ENCODE measurements around the gene IFFO2.

The IFFO2 gene

GRCh38 chr1:18927082-18927653, 29.3 kb downstream of the IFFO2 start:
- peaks cover 8% of the 10 kb centered on the region for H3K4me1 ChIP-seq (ENCODE audit: control insufficient read depth, insufficient read depth, low read length)
- H3K27ac ChIP-seq (ENCODE audit: low read length): no peak overlapping the region
- H3K36me3 ChIP-seq (ENCODE audit: control insufficient read depth, insufficient read depth, low read length): no peaks in the 10 kb centered on the region
- DNase-seq (ENCODE audit: low read depth, low spot score): no peak
- no peaks in the 10 kb centered on the region for H3K9me3 ChIP-seq (ENCODE audit: control insufficient read depth, insufficient read depth, low read length)
- no CpG with 5 or more reads among the region's 16 CpGs for whole genome bisulfite sequencing (ENCODE audit: insufficient coverage, insufficient read length)
- H3K4me3 ChIP-seq (ENCODE audit: low read length): no peak overlapping the region
- no peaks in the 10 kb centered on the region for H3K27me3 ChIP-seq (ENCODE audit: control insufficient read depth, insufficient read depth, low read length)

DNA sequence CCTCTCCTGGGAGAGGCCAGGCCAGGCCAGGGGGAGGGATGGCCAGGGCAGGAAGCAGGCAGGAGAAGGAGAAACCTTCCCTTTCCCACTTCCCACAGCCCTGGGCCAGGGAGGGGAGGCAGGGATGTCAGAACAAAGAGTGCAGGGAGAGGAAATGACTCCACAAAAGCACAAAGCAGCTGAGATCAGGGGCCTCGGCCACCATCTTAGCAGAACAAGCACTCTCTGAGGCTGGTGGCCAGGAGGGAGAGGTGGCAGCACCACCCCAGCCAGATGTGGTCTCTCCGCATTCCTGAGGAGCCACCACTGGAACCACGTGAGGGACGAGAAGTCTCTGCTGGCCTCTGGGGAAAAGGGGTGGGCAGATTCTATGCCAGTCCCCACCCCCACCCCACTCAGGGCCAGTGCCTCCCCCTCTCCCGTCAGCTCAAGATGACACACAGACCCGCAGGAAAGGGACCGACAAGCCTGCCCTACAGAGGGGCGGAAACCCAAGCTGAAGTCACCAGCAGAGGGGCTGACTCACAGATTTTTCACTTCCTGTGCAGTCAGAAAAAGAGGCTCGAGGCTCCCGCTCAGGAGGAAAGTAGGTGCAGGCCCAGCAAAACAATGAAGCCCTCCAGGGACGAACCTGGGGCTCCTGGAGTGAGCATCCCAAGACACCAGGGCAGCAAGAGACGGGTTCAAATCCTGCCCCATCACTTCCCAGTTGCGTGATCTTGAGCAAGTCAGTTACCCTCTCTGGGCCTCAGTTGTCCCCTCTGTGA, 30.0 kb downstream of the IFFO2 start:
- no peak for DNase-seq (ENCODE audit: low read depth, low spot score)
- no peaks in the 10 kb centered on the region for H3K36me3 ChIP-seq (ENCODE audit: control insufficient read depth, insufficient read depth, low read length)
- H3K9me3 ChIP-seq (ENCODE audit: control insufficient read depth, insufficient read depth, low read length): no peaks in the 10 kb centered on the region
- no peak overlapping the region for H3K4me3 ChIP-seq (ENCODE audit: low read length)
- H3K27ac ChIP-seq (ENCODE audit: low read length): no peak overlapping the region
- H3K4me1 ChIP-seq (ENCODE audit: control insufficient read depth, insufficient read depth, low read length): peaks cover 9% of the 10 kb centered on the region
- no peaks in the 10 kb centered on the region for H3K27me3 ChIP-seq (ENCODE audit: control insufficient read depth, insufficient read depth, low read length)
- WGBS (ENCODE audit: insufficient coverage, insufficient read length): no CpG with 5 or more reads among the region's 13 CpGs

DNA sequence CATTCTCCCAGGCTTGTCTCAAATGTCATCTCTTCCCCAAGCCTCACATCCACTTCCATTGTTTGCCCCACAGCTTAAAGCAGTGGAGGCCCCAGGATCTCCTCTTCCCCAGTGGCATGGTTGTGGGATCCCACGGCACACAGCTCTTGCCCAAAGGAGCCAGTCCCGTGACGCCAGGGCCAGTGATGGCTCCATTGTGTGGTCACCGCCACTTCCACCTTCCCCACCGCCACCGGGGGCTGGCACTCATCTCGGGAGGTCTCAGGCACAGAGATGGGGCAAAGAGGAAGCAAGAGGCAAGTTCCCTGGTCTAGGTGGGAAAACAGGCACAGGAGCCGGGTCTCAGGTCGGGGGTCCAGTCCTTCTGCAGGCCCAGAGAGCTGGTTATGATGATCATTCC, 31.2 kb downstream of the IFFO2 start:
- Histone ChIP-seq H3K4me1 (ENCODE audit: control insufficient read depth, insufficient read depth, low read length) (peaks cover 8% of the 10 kb centered on the region), H3K27me3 (ENCODE audit: control insufficient read depth, insufficient read depth, low read length) (no peaks in the 10 kb centered on the region), H3K36me3 (ENCODE audit: control insufficient read depth, insufficient read depth, low read length) (no peaks in the 10 kb centered on the region), H3K9me3 (ENCODE audit: control insufficient read depth, insufficient read depth, low read length) (no peaks in the 10 kb centered on the region), H3K4me3 (ENCODE audit: low read length) (no peak overlapping the region), H3K27ac (ENCODE audit: low read length) (no peak overlapping the region)
- WGBS (ENCODE audit: insufficient coverage, insufficient read length): no CpG with 5 or more reads among the region's 9 CpGs
- no peak for DNase-seq (ENCODE audit: low read depth, low spot score)

DNA sequence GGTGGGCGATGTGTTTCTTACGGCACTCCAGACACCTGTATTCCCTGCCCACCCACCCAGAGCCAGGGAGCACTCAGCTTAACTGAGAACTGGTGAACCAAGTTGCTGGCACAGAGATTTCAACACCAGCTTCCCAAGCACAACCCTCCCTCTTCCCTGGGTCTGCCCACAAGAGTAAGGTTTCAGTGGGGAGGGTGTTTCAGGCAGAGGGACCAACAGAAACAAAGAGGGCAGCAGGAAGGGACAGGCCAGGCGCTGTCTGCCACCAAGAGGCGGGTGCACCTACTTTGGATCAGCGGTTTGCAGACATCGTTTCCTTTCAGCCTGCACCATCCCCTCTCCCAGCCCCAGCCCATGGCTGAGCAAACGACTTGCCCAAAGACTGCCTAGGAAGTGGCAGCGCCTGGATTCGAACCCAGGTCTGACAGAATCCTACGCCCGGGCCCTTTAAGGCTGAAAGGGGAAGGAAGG, 32.2 kb downstream of the IFFO2 start:
- Histone ChIP-seq H3K36me3 (ENCODE audit: control insufficient read depth, insufficient read depth, low read length) (no peaks in the 10 kb centered on the region), H3K27me3 (ENCODE audit: control insufficient read depth, insufficient read depth, low read length) (no peaks in the 10 kb centered on the region), H3K4me1 (ENCODE audit: control insufficient read depth, insufficient read depth, low read length) (peaks cover 8% of the 10 kb centered on the region), H3K4me3 (ENCODE audit: low read length) (no peak overlapping the region), H3K9me3 (ENCODE audit: control insufficient read depth, insufficient read depth, low read length) (no peaks in the 10 kb centered on the region), H3K27ac (ENCODE audit: low read length) (no peak overlapping the region)
- DNase-seq (ENCODE audit: low read depth, low spot score): no peak
- WGBS (ENCODE audit: insufficient coverage, insufficient read length): no CpG with 5 or more reads among the region's 11 CpGs

- H3K4me1 ChIP-seq (ENCODE audit: control insufficient read depth, insufficient read depth, low read length): peaks cover 8% of the 10 kb centered on the region
- no peak for DNase-seq (ENCODE audit: low read depth, low spot score)
- no CpG with 5 or more reads among the region's 14 CpGs for WGBS (ENCODE audit: insufficient coverage, insufficient read length)
- H3K36me3 ChIP-seq (ENCODE audit: control insufficient read depth, insufficient read depth, low read length): no peaks in the 10 kb centered on the region
- no peaks in the 10 kb centered on the region for H3K27me3 ChIP-seq (ENCODE audit: control insufficient read depth, insufficient read depth, low read length)
- no peaks in the 10 kb centered on the region for H3K9me3 ChIP-seq (ENCODE audit: control insufficient read depth, insufficient read depth, low read length)
- H3K4me3 ChIP-seq (ENCODE audit: low read length): no peak overlapping the region
- H3K27ac ChIP-seq (ENCODE audit: low read length): no peak overlapping the region
These were observed 32.7 kb downstream of the IFFO2 start for GRCh38 chr1:18923756-18924211.

DNA sequence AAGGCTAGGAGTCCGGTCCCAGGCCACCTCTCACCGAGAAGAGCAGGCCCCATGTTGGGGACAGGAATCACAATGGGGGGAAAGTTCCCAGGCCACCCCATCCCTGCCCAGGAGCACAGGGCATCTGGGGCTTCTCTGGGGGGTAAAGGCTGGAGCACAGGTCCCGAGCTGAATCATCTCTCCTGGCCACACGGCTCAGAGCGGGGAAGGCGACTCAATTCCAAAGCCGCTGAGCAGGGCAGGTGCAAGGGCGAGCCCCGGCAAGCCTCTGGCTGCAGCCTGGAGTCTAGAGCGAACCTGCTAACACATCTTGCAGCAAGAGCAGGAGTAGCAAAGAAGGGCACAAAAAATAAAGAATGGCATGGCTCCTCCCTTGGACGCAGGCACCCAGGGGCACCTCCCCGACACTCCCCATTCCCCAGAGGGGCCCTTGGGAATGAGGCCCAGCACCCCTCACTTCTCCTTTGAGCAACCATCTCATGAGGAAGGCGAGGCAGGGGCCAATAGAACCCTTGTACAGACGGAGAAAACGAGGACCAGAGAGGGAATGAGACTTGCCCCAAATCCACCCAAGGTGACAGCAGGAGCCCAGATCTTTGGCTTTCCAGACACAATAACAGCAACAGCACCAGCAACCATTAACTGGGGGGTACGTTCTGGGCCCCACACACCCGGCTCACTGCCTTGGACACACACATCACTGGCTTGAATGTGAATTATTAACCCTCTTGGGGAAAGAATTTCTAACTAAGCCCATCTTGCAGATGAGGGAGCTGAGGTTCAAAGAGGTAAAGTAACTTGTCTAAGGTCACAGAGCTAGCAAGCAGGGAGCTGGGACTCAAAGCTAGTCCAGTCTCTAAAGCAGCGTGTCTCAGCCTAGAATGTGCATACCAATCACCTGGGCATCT, 33.4 kb downstream of the IFFO2 start:
- no peaks in the 10 kb centered on the region for H3K9me3 ChIP-seq (ENCODE audit: control insufficient read depth, insufficient read depth, low read length)
- H3K27me3 ChIP-seq (ENCODE audit: control insufficient read depth, insufficient read depth, low read length): no peaks in the 10 kb centered on the region
- no CpG with 5 or more reads among the region's 18 CpGs for WGBS (ENCODE audit: insufficient coverage, insufficient read length)
- DNase-seq (ENCODE audit: low read depth, low spot score): no peak
- H3K4me3 ChIP-seq (ENCODE audit: low read length): no peak overlapping the region
- H3K4me1 ChIP-seq (ENCODE audit: control insufficient read depth, insufficient read depth, low read length): peaks cover 8% of the 10 kb centered on the region
- H3K36me3 ChIP-seq (ENCODE audit: control insufficient read depth, insufficient read depth, low read length): no peaks in the 10 kb centered on the region
- H3K27ac ChIP-seq (ENCODE audit: low read length): no peak overlapping the region

DNA sequence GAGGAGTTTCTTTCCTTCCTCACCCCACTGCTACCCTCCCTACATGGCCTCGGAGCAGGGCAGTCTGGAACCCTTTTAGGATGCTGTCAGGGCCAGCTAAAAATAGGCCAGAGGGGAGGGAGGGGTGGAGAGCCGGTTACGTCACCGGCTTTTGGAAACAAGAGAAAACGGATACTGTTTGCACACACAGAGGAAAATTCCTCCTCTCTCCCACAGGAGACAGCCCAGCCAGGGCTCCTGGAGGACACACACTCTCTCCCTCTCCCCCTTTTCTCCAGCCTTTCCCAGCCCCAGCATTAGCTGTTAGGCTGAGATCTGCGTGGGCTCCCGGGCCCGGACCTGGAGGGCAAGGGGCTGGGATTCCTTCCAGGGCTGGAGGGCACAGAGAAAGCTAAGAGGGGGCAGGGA, 34.2 kb downstream of the IFFO2 start:
- H3K27me3 ChIP-seq (ENCODE audit: control insufficient read depth, insufficient read depth, low read length): no peaks in the 10 kb centered on the region
- H3K4me3 ChIP-seq (ENCODE audit: low read length): no peak overlapping the region
- no CpG with 5 or more reads among the region's 8 CpGs for WGBS (ENCODE audit: insufficient coverage, insufficient read length)
- H3K4me1 ChIP-seq (ENCODE audit: control insufficient read depth, insufficient read depth, low read length): peaks cover 6% of the 10 kb centered on the region
- H3K9me3 ChIP-seq (ENCODE audit: control insufficient read depth, insufficient read depth, low read length): no peaks in the 10 kb centered on the region
- H3K36me3 ChIP-seq (ENCODE audit: control insufficient read depth, insufficient read depth, low read length): no peaks in the 10 kb centered on the region
- DNase-seq (ENCODE audit: low read depth, low spot score): no peak
- H3K27ac ChIP-seq (ENCODE audit: low read length): no peak overlapping the region

- WGBS (ENCODE audit: insufficient coverage, insufficient read length): no CpG with 5 or more reads among the region's 17 CpGs
- H3K9me3 ChIP-seq (ENCODE audit: control insufficient read depth, insufficient read depth, low read length): no peaks in the 10 kb centered on the region
- H3K27me3 ChIP-seq (ENCODE audit: control insufficient read depth, insufficient read depth, low read length): no peaks in the 10 kb centered on the region
These were observed 34.8 kb downstream of the IFFO2 start for GRCh38 chr1:18921516-18922251.

GRCh38 chr1:18920931-18921330, 35.5 kb downstream of the IFFO2 start:
- Histone ChIP-seq H3K4me1 (ENCODE audit: control insufficient read depth, insufficient read depth, low read length) (peaks cover 6% of the 10 kb centered on the region), H3K36me3 (ENCODE audit: control insufficient read depth, insufficient read depth, low read length) (no peaks in the 10 kb centered on the region), H3K27me3 (ENCODE audit: control insufficient read depth, insufficient read depth, low read length) (no peaks in the 10 kb centered on the region), H3K27ac (ENCODE audit: low read length) (no peak overlapping the region), H3K4me3 (ENCODE audit: low read length) (no peak overlapping the region), H3K9me3 (ENCODE audit: control insufficient read depth, insufficient read depth, low read length) (no peaks in the 10 kb centered on the region)
- WGBS (ENCODE audit: insufficient coverage, insufficient read length): no CpG with 5 or more reads among the region's 7 CpGs
- no peak for DNase-seq (ENCODE audit: low read depth, low spot score)

More at GRCh38 chr1:18921516-18922251, 34.8 kb downstream of the IFFO2 start:
- no peak overlapping the region for H3K4me3 ChIP-seq (ENCODE audit: low read length)
- no peaks in the 10 kb centered on the region for H3K36me3 ChIP-seq (ENCODE audit: control insufficient read depth, insufficient read depth, low read length)
- peaks cover 6% of the 10 kb centered on the region for H3K4me1 ChIP-seq (ENCODE audit: control insufficient read depth, insufficient read depth, low read length)
- no peak for DNase-seq (ENCODE audit: low read depth, low spot score)
- no peak overlapping the region for H3K27ac ChIP-seq (ENCODE audit: low read length)

- no peaks in the 10 kb centered on the region for H3K9me3 ChIP-seq (ENCODE audit: control insufficient read depth, insufficient read depth, low read length)
- DNase-seq (ENCODE audit: low read depth, low spot score): no peak
- no peak overlapping the region for H3K4me3 ChIP-seq (ENCODE audit: low read length)
- H3K4me1 ChIP-seq (ENCODE audit: control insufficient read depth, insufficient read depth, low read length): peaks cover 6% of the 10 kb centered on the region
- no CpG with 5 or more reads among the region's 12 CpGs for WGBS (ENCODE audit: insufficient coverage, insufficient read length)
- no peaks in the 10 kb centered on the region for H3K27me3 ChIP-seq (ENCODE audit: control insufficient read depth, insufficient read depth, low read length)
- H3K36me3 ChIP-seq (ENCODE audit: control insufficient read depth, insufficient read depth, low read length): no peaks in the 10 kb centered on the region
- no peak overlapping the region for H3K27ac ChIP-seq (ENCODE audit: low read length)
These were observed 36.5 kb downstream of the IFFO2 start for GRCh38 chr1:18919956-18920355.

Data from iPS DF 6.9 (cell line).